Ovary (tissue), 9 donors: Measurements from ENCODE around the gene GNB1. TPM values are rescaled to one million over a fixed set of nuclear protein-coding genes. Genes with fewer than 3 reads are reported as not detected.

Experiments used
- DNase-seq, 5 donors: peaks; one replicate each; pipeline ENCODE4 v3.0.0-alpha.2; 2019 to 2020
- H3K27ac ChIP-seq, 2 donors: fragments of 200-600 bp; one replicate each; pipeline versions ENCODE4 v1.5.1 to v1.8.0; 2019 to 2022
- H3K27me3 ChIP-seq: fragments of 200-600 bp; one replicate; pipeline ENCODE4 v1.8.0; 2022
- H3K36me3 ChIP-seq: fragments of 200-600 bp; sonication (generic); one replicate; pipeline ENCODE4 v1.5.1; 2019
- H3K4me1 ChIP-seq: one replicate; pipeline ENCODE4 v1.8.1; 2013; ENCODE audit warnings: mild to moderate bottlenecking, moderate library complexity; ENCODE audit not compliant: insufficient read depth
- H3K4me3 ChIP-seq: fragments of 200-600 bp; sonication (generic); one replicate; pipeline ENCODE4 v1.5.1; 2017
- H3K9me3 ChIP-seq, 2 donors: fragments of 200-600 bp in 1 of 2; sonication (generic) in 1 of 2; one replicate each; pipeline versions ENCODE4 v1.5.1 to v1.8.1; 2013 to 2019; ENCODE audit warnings: mild to moderate bottlenecking in 1 of 2, moderate library complexity in 1 of 2
- CTCF ChIP-seq, 3 donors: fragments of 450-650 bp in 2 of 3; fragments of 200-600 bp in 1 of 3; IDR thresholded peaks; one replicate each; pipeline versions ENCODE4 v1.5.1 to v1.8.0; 2016 to 2022; ENCODE audit warnings: antibody characterized with exemption in 3 of 3, mild to moderate bottlenecking in 1 of 3
- EP300 ChIP-seq: sonication (generic); formaldehyde crosslinking; IDR thresholded peaks from one replicate; pipeline ENCODE4 v1.6.1; 2017; ENCODE audit warnings: antibody characterized with exemption
- POLR2A ChIP-seq: fragments of 450-650 bp; IDR thresholded peaks from one replicate; pipeline ENCODE4 v1.6.1; 2017; ENCODE audit warnings: antibody characterized with exemption, mild to moderate bottlenecking, moderate library complexity
- WGBS, 3 donors: extraction: QIAGEN DNeasy Blood & Tissue Kit in 1 of 3; methylation state at CpG; one replicate each; pipeline versions ENCODE4 v1.1.5 to v1.1.7; 2013 to 2017; 5-methylcytosine and 5-hydroxymethylcytosine counted together
- intact Hi-C, 4 donors: fragments of 100-400 bp; cut with DNase I; formaldehyde crosslinking; loops; one replicate each; pipeline versions ENCODE4 v1.11.0 to v1.15.1; 2022 to 2023
- polyA plus RNA-seq, 2 donors: library from polyadenylated mRNA; stranded (reverse); fragments of 200-250 nt in 1 of 2; fragments of 350-450 nt in 1 of 2; fragmentation: Illumina TruSeq in 1 of 2; extraction: RNeasy Lipid Tissue Mini Kit (QIAGEN cat#74804) in 1 of 2; gene quantifications; one replicate each; pipeline ENCODE4 v1.2.3, GENCODE V29; 2013 to 2014
- total RNA-seq, 7 donors: library from RNA; depleted of rRNA in 2 of 7; stranded (reverse); fragments of >200 nt in 2 of 7; fragmentation: NEBNext Ultra II Directional in 3 of 7; extraction: Animal tissue kit (Norgen Biotek cat#: 25700) in 3 of 7; gene quantifications; one replicate each; pipeline versions ENCODE4 v1.1.0 to v1.2.4, GENCODE V29; 2016 to 2023
- donor health status: DM: no; HTN: no; CAD: no; lungs with moderate emphysema.
- donor health status: DM: no; HTN: no; CAD: no.
- donor health status: Bipolar disorder and iron deficiency.
- donor health status: DM: yes; HTN: yes; CAD: no.
- donor health status: DM: no; HTN: no; CAD: no.
- donor health status: DM: yes; HTN: yes; CAD: no.

The GNB1 gene
- total and polyA plus RNA-seq, 9 donors: 92.9 to 314 (median 255) TPM

GRCh38 chr1:1911350-1912041 is 20.6 kb upstream of the GNB1 start:
- no peak overlapping the region for H3K4me3 ChIP-seq
- no peaks in the 10 kb centered on the region for H3K9me3 ChIP-seq
- DNase-seq: peak in 3 of 5 donors; percentile 17 to 38 (median 32)
- H3K27ac ChIP-seq: no peak overlapping the region
- TF ChIP-seq CTCF (IDR thresholded peaks at IDR 0.05): no peak
- no peak for TF ChIP-seq POLR2A
- no peak for TF ChIP-seq EP300
- H3K4me1 ChIP-seq: peaks cover 4% of the 10 kb centered on the region
- no peaks in the 10 kb centered on the region for H3K36me3 ChIP-seq
- intact Hi-C loops: no loop called here
- no peaks in the 10 kb centered on the region for H3K27me3 ChIP-seq
- 78 to 81% (median 81%) methylated on average over 13 of the region's 13 CpGs for WGBS, 3 donors

GRCh38 chr1:1910651-1911331 is 19.9 kb upstream of the GNB1 start:
- WGBS, 3 donors: 91 to 92% (median 92%) methylated on average over 14 to 22 of the region's 22 CpGs
- Histone ChIP-seq H3K36me3 (no peaks in the 10 kb centered on the region), H3K4me3 (no peak overlapping the region), H3K27me3 (no peaks in the 10 kb centered on the region), H3K9me3 (no peaks in the 10 kb centered on the region), H3K4me1 (peaks cover 4% of the 10 kb centered on the region), H3K27ac (no peak overlapping the region)
- intact Hi-C loops: no loop called here
- TF ChIP-seq CTCF (IDR thresholded peaks at IDR 0.05) (no peak), POLR2A (no peak), EP300 (no peak)
- DNase-seq: peak in 3 of 5 donors; percentile 23 to 50 (median 49)

- Histone ChIP-seq H3K4me3 (no peak overlapping the region), H3K4me1 (peaks cover 4% of the 10 kb centered on the region), H3K27ac (no peak overlapping the region), H3K9me3 (no peaks in the 10 kb centered on the region), H3K27me3 (no peaks in the 10 kb centered on the region), H3K36me3 (no peaks in the 10 kb centered on the region)
- no peak for DNase-seq
- TF ChIP-seq CTCF (IDR thresholded peaks at IDR 0.05): no peak
- no peak for TF ChIP-seq POLR2A
- TF ChIP-seq EP300: no peak
- 81 to 87% (median 86%) methylated on average over 6 of the region's 6 CpGs for WGBS, 3 donors
- intact Hi-C loops: no loop called here
Observed at GRCh38 chr1:1910033-1910465, 19.2 kb upstream of the GNB1 start.

DNA sequence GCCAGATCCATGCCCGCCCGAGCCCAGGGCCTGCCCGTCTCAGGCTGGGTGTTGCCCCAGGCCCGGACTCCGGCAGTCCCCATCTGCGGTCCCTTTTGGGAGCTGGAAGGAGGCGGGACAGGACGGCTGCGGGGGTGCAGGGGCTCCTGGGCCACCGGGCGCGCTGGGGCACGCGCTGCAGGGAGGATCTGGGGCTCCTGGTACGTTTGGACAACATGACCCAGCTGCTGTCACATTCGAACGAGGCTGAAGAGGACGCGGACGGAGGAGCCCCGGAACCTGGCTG is 17.6 kb upstream of the GNB1 start:
- Histone ChIP-seq H3K4me3 (peak overlapping the region; percentile 68), H3K27me3 (no peaks in the 10 kb centered on the region), H3K27ac (peak overlapping the region; percentile 48 to 61), H3K4me1 (peaks cover 4% of the 10 kb centered on the region), H3K9me3 (no peaks in the 10 kb centered on the region), H3K36me3 (no peaks in the 10 kb centered on the region)
- 3 to 6% (median 6%) methylated on average over 12 to 21 of the region's 21 CpGs for WGBS, 3 donors
- intact Hi-C loops: loop anchor here in 1 of 4 donors (5.0 kb wide), 1 partner anchor 126 kb away; no protein-coding TSS in a partner anchor
- TF ChIP-seq EP300: no peak
- TF ChIP-seq POLR2A: no peak
- no peak for TF ChIP-seq CTCF (IDR thresholded peaks at IDR 0.05)
- DNase-seq: peak in 2 of 5 donors; percentile 51 to 58
